ENCODE data around the gene NTRK2.
"Not testable (repeated sequence)": the region's sequence is repeated elsewhere in the genome, so short reads cannot be mapped to it uniquely, and the experiment has no call there.

NTRK2 gene

GRCh38 chr9:84891924-84892323, 222.4 kb downstream of the NTRK2 start:
- Histone ChIP-seq H3K27me3 (ENCODE audit: control insufficient read depth, insufficient read depth, low read length) (no peaks in the 10 kb centered on the region), H3K36me3 (ENCODE audit: control insufficient read depth, insufficient read depth, low read length) (no peaks in the 10 kb centered on the region), H3K4me1 (ENCODE audit: control insufficient read depth, insufficient read depth, low read length) (peaks cover 10% of the 10 kb centered on the region), H3K4me3 (ENCODE audit: low read depth, low read length) (no peak overlapping the region), H3K9ac (ENCODE audit: low read depth, low read length) (no peak overlapping the region), H3K9me3 (ENCODE audit: control insufficient read depth, insufficient read depth, low read length) (no peaks in the 10 kb centered on the region), H3K27ac (ENCODE audit: low read depth, low read length) (no peak overlapping the region)

- Histone ChIP-seq H3K27ac (ENCODE audit: low read depth, low read length) (no peak overlapping the region), H3K9me3 (ENCODE audit: control insufficient read depth, insufficient read depth, low read length) (no peaks in the 10 kb centered on the region), H3K4me1 (ENCODE audit: control insufficient read depth, insufficient read depth, low read length) (peaks cover 10% of the 10 kb centered on the region), H3K4me3 (ENCODE audit: low read depth, low read length) (no peak overlapping the region), H3K27me3 (ENCODE audit: control insufficient read depth, insufficient read depth, low read length) (no peaks in the 10 kb centered on the region), H3K36me3 (ENCODE audit: control insufficient read depth, insufficient read depth, low read length) (no peaks in the 10 kb centered on the region), H3K9ac (ENCODE audit: low read depth, low read length) (no peak overlapping the region)
These were observed 224.0 kb downstream of the NTRK2 start for GRCh38 chr9:84893419-84894128.

GRCh38 chr9:84894859-84895258, 225.3 kb downstream of the NTRK2 start:
- Histone ChIP-seq H3K36me3 (ENCODE audit: control insufficient read depth, insufficient read depth, low read length) (no peaks in the 10 kb centered on the region), H3K9ac (ENCODE audit: low read depth, low read length) (no peak overlapping the region), H3K27me3 (ENCODE audit: control insufficient read depth, insufficient read depth, low read length) (no peaks in the 10 kb centered on the region), H3K27ac (ENCODE audit: low read depth, low read length) (no peak overlapping the region), H3K4me1 (ENCODE audit: control insufficient read depth, insufficient read depth, low read length) (peaks cover 10% of the 10 kb centered on the region), H3K4me3 (ENCODE audit: low read depth, low read length) (no peak overlapping the region), H3K9me3 (ENCODE audit: control insufficient read depth, insufficient read depth, low read length) (no peaks in the 10 kb centered on the region)

- peaks cover 10% of the 10 kb centered on the region for H3K4me1 ChIP-seq (ENCODE audit: control insufficient read depth, insufficient read depth, low read length)
- H3K9ac ChIP-seq (ENCODE audit: low read depth, low read length), result no peak overlapping the region
- H3K27ac ChIP-seq (ENCODE audit: low read depth, low read length), result no peak overlapping the region
- H3K36me3 ChIP-seq (ENCODE audit: control insufficient read depth, insufficient read depth, low read length), result no peaks in the 10 kb centered on the region
- H3K27me3 ChIP-seq (ENCODE audit: control insufficient read depth, insufficient read depth, low read length), result no peaks in the 10 kb centered on the region
- no peak overlapping the region for H3K4me3 ChIP-seq (ENCODE audit: low read depth, low read length)
- no peaks in the 10 kb centered on the region for H3K9me3 ChIP-seq (ENCODE audit: control insufficient read depth, insufficient read depth, low read length)
These were observed 228.0 kb downstream of the NTRK2 start for GRCh38 chr9:84897362-84898094.

GRCh38 chr9:84898188-84898587, 228.7 kb downstream of the NTRK2 start:
- no peak overlapping the region for H3K27ac ChIP-seq (ENCODE audit: low read depth, low read length)
- no peak overlapping the region for H3K4me3 ChIP-seq (ENCODE audit: low read depth, low read length)
- H3K27me3 ChIP-seq (ENCODE audit: control insufficient read depth, insufficient read depth, low read length), result no peaks in the 10 kb centered on the region
- H3K9ac ChIP-seq (ENCODE audit: low read depth, low read length), result no peak overlapping the region
- peaks cover 10% of the 10 kb centered on the region for H3K4me1 ChIP-seq (ENCODE audit: control insufficient read depth, insufficient read depth, low read length)
- H3K9me3 ChIP-seq (ENCODE audit: control insufficient read depth, insufficient read depth, low read length), result no peaks in the 10 kb centered on the region
- no peaks in the 10 kb centered on the region for H3K36me3 ChIP-seq (ENCODE audit: control insufficient read depth, insufficient read depth, low read length)

- H3K9ac ChIP-seq (ENCODE audit: low read depth, low read length); H3K27me3 ChIP-seq (ENCODE audit: control insufficient read depth, insufficient read depth, low read length); H3K4me3 ChIP-seq (ENCODE audit: low read depth, low read length); H3K9me3 ChIP-seq (ENCODE audit: control insufficient read depth, insufficient read depth, low read length); H3K27ac ChIP-seq (ENCODE audit: low read depth, low read length); H3K4me1 ChIP-seq (ENCODE audit: control insufficient read depth, insufficient read depth, low read length); H3K36me3 ChIP-seq (ENCODE audit: control insufficient read depth, insufficient read depth, low read length): not testable (repeated sequence)
These were observed 229.1 kb downstream of the NTRK2 start for GRCh38 chr9:84898618-84899017.

- H3K9me3 ChIP-seq (ENCODE audit: control insufficient read depth, insufficient read depth, low read length), result no peaks in the 10 kb centered on the region
- no peak overlapping the region for H3K27ac ChIP-seq (ENCODE audit: low read depth, low read length)
- peaks cover 10% of the 10 kb centered on the region for H3K4me1 ChIP-seq (ENCODE audit: control insufficient read depth, insufficient read depth, low read length)
- no peak overlapping the region for H3K4me3 ChIP-seq (ENCODE audit: low read depth, low read length)
- no peaks in the 10 kb centered on the region for H3K27me3 ChIP-seq (ENCODE audit: control insufficient read depth, insufficient read depth, low read length)
- H3K9ac ChIP-seq (ENCODE audit: low read depth, low read length), result no peak overlapping the region
- H3K36me3 ChIP-seq (ENCODE audit: control insufficient read depth, insufficient read depth, low read length), result no peaks in the 10 kb centered on the region
These were observed 229.8 kb downstream of the NTRK2 start for GRCh38 chr9:84899326-84899725.

- Histone ChIP-seq H3K4me3 (ENCODE audit: low read depth, low read length) (no peak overlapping the region), H3K36me3 (ENCODE audit: control insufficient read depth, insufficient read depth, low read length) (no peaks in the 10 kb centered on the region), H3K27me3 (ENCODE audit: control insufficient read depth, insufficient read depth, low read length) (no peaks in the 10 kb centered on the region), H3K4me1 (ENCODE audit: control insufficient read depth, insufficient read depth, low read length) (peaks cover under 1% of the 10 kb centered on the region; the same call in 1 of the 2 replicates), H3K9me3 (ENCODE audit: control insufficient read depth, insufficient read depth, low read length) (no peaks in the 10 kb centered on the region), H3K9ac (ENCODE audit: low read depth, low read length) (no peak overlapping the region), H3K27ac (ENCODE audit: low read depth, low read length) (no peak overlapping the region)
These were observed 230.9 kb downstream of the NTRK2 start for GRCh38 chr9:84900421-84900820.

- no peaks in the 10 kb centered on the region for H3K27me3 ChIP-seq (ENCODE audit: control insufficient read depth, insufficient read depth, low read length)
- no peak overlapping the region for H3K27ac ChIP-seq (ENCODE audit: low read depth, low read length)
- no peaks in the 10 kb centered on the region for H3K36me3 ChIP-seq (ENCODE audit: control insufficient read depth, insufficient read depth, low read length)
- H3K9me3 ChIP-seq (ENCODE audit: control insufficient read depth, insufficient read depth, low read length), result no peaks in the 10 kb centered on the region
- no peaks in the 10 kb centered on the region for H3K4me1 ChIP-seq (ENCODE audit: control insufficient read depth, insufficient read depth, low read length)
- no peak overlapping the region for H3K9ac ChIP-seq (ENCODE audit: low read depth, low read length)
- H3K4me3 ChIP-seq (ENCODE audit: low read depth, low read length), result no peak overlapping the region
These were observed 234.4 kb downstream of the NTRK2 start for GRCh38 chr9:84903963-84904362.

GRCh38 chr9:84916769-84917168, 247.2 kb downstream of the NTRK2 start:
- H3K9me3 ChIP-seq (ENCODE audit: control insufficient read depth, insufficient read depth, low read length), result no peaks in the 10 kb centered on the region
- H3K4me1 ChIP-seq (ENCODE audit: control insufficient read depth, insufficient read depth, low read length), result no peaks in the 10 kb centered on the region
- no peak overlapping the region for H3K27ac ChIP-seq (ENCODE audit: low read depth, low read length)
- no peaks in the 10 kb centered on the region for H3K27me3 ChIP-seq (ENCODE audit: control insufficient read depth, insufficient read depth, low read length)
- no peak overlapping the region for H3K9ac ChIP-seq (ENCODE audit: low read depth, low read length)
- no peaks in the 10 kb centered on the region for H3K36me3 ChIP-seq (ENCODE audit: control insufficient read depth, insufficient read depth, low read length)
- no peak overlapping the region for H3K4me3 ChIP-seq (ENCODE audit: low read depth, low read length)

- H3K9me3 ChIP-seq (ENCODE audit: control insufficient read depth, insufficient read depth, low read length), result no peaks in the 10 kb centered on the region
- no peaks in the 10 kb centered on the region for H3K27me3 ChIP-seq (ENCODE audit: control insufficient read depth, insufficient read depth, low read length)
- no peaks in the 10 kb centered on the region for H3K4me1 ChIP-seq (ENCODE audit: control insufficient read depth, insufficient read depth, low read length)
- H3K4me3 ChIP-seq (ENCODE audit: low read depth, low read length), result no peak overlapping the region
- H3K27ac ChIP-seq (ENCODE audit: low read depth, low read length), result no peak overlapping the region
- H3K36me3 ChIP-seq (ENCODE audit: control insufficient read depth, insufficient read depth, low read length), result no peaks in the 10 kb centered on the region
- no peak overlapping the region for H3K9ac ChIP-seq (ENCODE audit: low read depth, low read length)
These were observed 248.0 kb downstream of the NTRK2 start for GRCh38 chr9:84917366-84918070.
